ENCODE data around the gene TAF1C.
A peak's percentile ranks its signal among the peaks of the same experiment; 100 is the strongest.

Gene TAF1C

GRCh38 chr16:84186685-84187437, at the start of gene TAF1C:
TSS of gene TAF1C (minus strand) at chr16:84187057. CDS start at chr16:84184988, 2,069 bp downstream.
- peak; percentile 99 for DNase-seq (ENCODE audit: extremely low spot score)
- TF ChIP-seq CTCF (IDR thresholded peaks at IDR 0.05; ENCODE audit: control extremely low read depth, extremely low read depth, low read depth, missing control alignments), result peak; percentile 99
- CTCF ChIA-PET, result interaction anchor here (0.6 to 4.7 kb wide), 65 partner anchors 9 to 552 kb away, joined by 3 to 155 read pairs (median 4); partner anchors contain the start of genes DNAAF1, HSDL1, MBTPS1 and OSGIN1
- POLR2A ChIA-PET, result interaction anchor here (0.8 kb wide), 1 partner anchor 70 kb away, joined by 4 read pairs; the partner anchor contains the start of gene MBTPS1

DNA sequence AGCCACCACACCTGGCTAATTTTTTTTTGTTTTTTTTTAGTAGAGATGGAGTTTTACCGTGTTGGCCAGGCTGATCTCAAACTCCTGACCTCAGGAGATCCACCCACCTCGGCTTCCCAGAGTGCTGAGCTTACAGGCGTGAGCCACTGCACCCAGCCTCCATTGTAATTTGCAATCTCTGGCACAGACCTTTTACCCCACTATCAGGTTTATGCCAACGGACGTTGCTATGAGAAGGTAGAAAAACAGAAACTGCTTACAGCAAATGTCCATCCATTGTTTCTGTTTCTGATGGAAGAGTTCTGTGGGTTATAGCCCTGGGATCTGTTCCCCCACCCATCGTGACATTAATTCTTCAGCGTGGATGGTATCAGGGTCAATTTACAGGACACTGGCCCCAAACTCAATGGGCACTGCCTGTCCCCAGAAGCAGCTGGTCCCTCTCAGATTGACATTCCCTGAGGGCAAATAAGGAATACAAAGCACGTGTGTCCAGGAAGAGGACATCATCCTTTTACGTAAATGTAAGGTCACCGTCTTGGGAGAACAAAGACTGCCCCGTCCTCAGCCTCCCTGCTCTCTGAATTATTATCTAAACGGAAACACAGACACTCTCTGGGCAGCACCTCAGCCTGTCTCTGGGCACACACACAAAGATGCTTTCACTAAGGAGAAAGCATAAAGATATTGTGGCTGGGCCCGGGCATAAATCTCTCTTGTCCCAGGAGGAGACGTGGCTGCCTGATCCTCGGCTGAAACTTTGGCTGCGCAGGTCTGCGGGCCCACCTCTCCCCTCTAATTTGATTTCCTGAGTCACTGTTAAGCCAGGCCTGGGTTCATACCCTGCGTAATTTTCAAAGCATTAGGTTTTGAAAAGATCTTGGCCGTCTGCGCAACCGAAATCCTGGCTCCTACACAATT, 47.7 kb upstream of the TAF1C start:
- no peak for TF ChIP-seq CTCF (IDR thresholded peaks at IDR 0.05; ENCODE audit: control extremely low read depth, extremely low read depth, low read depth, missing control alignments)
- DNase-seq (ENCODE audit: extremely low spot score), result no peak
- CTCF ChIA-PET, result no interaction called here
- POLR2A ChIA-PET, result no interaction called here

GRCh38 chr16:84233748-84234147, 46.9 kb upstream of the TAF1C start:
- ChIA-PET CTCF (no interaction called here), POLR2A (interaction anchor here (0.7 kb wide), 1 partner anchor 12 kb away, joined by 4 read pairs; no protein-coding TSS in a partner anchor)
- DNase-seq (ENCODE audit: extremely low spot score), result no peak
- no peak for TF ChIP-seq CTCF (IDR thresholded peaks at IDR 0.05; ENCODE audit: control extremely low read depth, extremely low read depth, low read depth, missing control alignments)

- no peak for DNase-seq (ENCODE audit: extremely low spot score)
- no peak for TF ChIP-seq CTCF (IDR thresholded peaks at IDR 0.05; ENCODE audit: control extremely low read depth, extremely low read depth, low read depth, missing control alignments)
- CTCF ChIA-PET, result interaction anchor here (1.1 to 1.2 kb wide), 2 partner anchors 9 to 16 kb away, joined by 3 read pairs; no protein-coding TSS in a partner anchor
- POLR2A ChIA-PET, result interaction anchor here (0.7 kb wide), 1 partner anchor 13 kb away, joined by 4 read pairs; no protein-coding TSS in a partner anchor
Measured at GRCh38 chr16:84232969-84233368, 46.1 kb upstream of the TAF1C start.

DNA sequence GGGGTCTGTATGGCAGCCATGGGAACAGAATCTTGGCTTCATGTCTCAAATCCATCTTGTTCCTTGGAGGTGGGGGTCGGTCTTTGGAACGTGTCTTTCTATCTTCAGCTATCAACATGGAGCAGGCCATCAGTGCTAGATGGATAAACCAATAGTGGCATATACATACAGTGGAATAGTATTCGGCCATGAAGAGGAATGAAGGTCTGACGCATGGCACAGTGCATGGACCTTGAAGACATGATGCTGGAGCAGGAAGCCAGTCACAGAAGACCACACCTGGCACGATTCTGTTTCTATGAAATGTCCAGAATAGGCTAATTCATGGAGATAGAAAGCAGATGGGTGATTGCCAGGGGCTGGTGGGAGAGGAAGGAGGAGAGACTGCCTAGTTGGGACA, 45.2 kb upstream of the TAF1C start:
- CTCF ChIA-PET, result interaction anchor here (1.2 kb wide), 1 partner anchor 10 kb away, joined by 3 read pairs; no protein-coding TSS in a partner anchor

More for the DNA sequence above, 45.2 kb upstream of the TAF1C start:
- TF ChIP-seq CTCF (IDR thresholded peaks at IDR 0.05; ENCODE audit: control extremely low read depth, extremely low read depth, low read depth, missing control alignments), result no peak
- DNase-seq (ENCODE audit: extremely low spot score), result no peak
- POLR2A ChIA-PET, result no interaction called here
